Activated CD4-positive, alpha-beta T cell treated with anti-CD3 and anti-CD28 coated beads, Interleukin-2, amount 10 ng/mL, durations not matched to agents 7 days and 5 days (primary cell): ENCODE data around the gene C1orf52. TPM values are rescaled to one million over a fixed set of nuclear protein-coding genes. Genes with fewer than 3 reads are reported as not detected.

Experiments
- CTCF ChIA-PET: fragments of 350-600 bp; sonication (Branson Sonifier 250); formaldehyde crosslinking; loops from one replicate; lab custom pipeline; 2021; ENCODE audit warnings: antibody characterized with exemption; lab: Charles Lee
- POLR2A ChIA-PET: fragments of 350-600 bp; sonication (Branson Sonifier 250); formaldehyde crosslinking; loops from one replicate; lab custom pipeline; 2021; ENCODE audit warnings: antibody characterized with exemption; lab: Charles Lee
- DNase-seq: peaks from one replicate; pipeline ENCODE4 v3.0.0-alpha.2; 2020
- H3K27ac Mint-ChIP-seq: one replicate; pipeline ENCODE4 v1.8.0; 2021; ENCODE audit warnings: mild to moderate bottlenecking, moderate library complexity, mixed read lengths
- H3K27me3 Mint-ChIP-seq: one replicate; pipeline ENCODE4 v1.8.0; 2021; ENCODE audit warnings: mixed read lengths
- H3K36me3 Mint-ChIP-seq: one replicate; pipeline ENCODE4 v1.8.0; 2021; ENCODE audit warnings: low read depth, mixed read lengths
- H3K4me1 Mint-ChIP-seq: one replicate; pipeline ENCODE4 v1.8.0; 2021; ENCODE audit warnings: mixed read lengths
- H3K4me3 Mint-ChIP-seq: one replicate; pipeline ENCODE4 v1.8.0; 2021; ENCODE audit warnings: mild to moderate bottlenecking, moderate library complexity, mixed read lengths
- H3K9me3 Mint-ChIP-seq: one replicate; pipeline ENCODE4 v1.8.0; 2021; ENCODE audit warnings: mixed read lengths
- total RNA-seq, 2 experiments: library from RNA; stranded (reverse); gene quantifications; one replicate each; pipeline ENCODE4 v1.2.3, GENCODE V29; 2021

C1orf52 gene
- total RNA-seq, 2 experiments from 2014 or later = 24.5 to 26.4 TPM

- no peak for DNase-seq
- Mint-ChIP-seq H3K9me3 (peaks cover 9% of the 10 kb centered on the region), H3K27ac (no peak overlapping the region), H3K27me3 (no peaks in the 10 kb centered on the region), H3K4me1 (peaks cover 10% of the 10 kb centered on the region), H3K36me3 (peaks cover 22% of the 10 kb centered on the region), H3K4me3 (no peak overlapping the region)
- POLR2A ChIA-PET = no interaction called here
- CTCF ChIA-PET = interaction anchor here (1.1 to 1.5 kb wide), 3 partner anchors 13 to 301 kb away, joined by 3 to 7 read pairs (median 3); partner anchors contain the start of gene C1orf52
Observed at GRCh38 chr1:85245891-85246290, 13.6 kb downstream of the C1orf52 start.

- Mint-ChIP-seq H3K36me3 (peaks cover 18% of the 10 kb centered on the region), H3K27me3 (no peaks in the 10 kb centered on the region), H3K4me1 (peaks cover 14% of the 10 kb centered on the region), H3K27ac (no peak overlapping the region), H3K4me3 (no peak overlapping the region), H3K9me3 (peaks cover 8% of the 10 kb centered on the region)
- ChIA-PET CTCF (interaction anchor here (1.1 to 1.5 kb wide), 3 partner anchors 14 to 301 kb away, joined by 3 to 7 read pairs (median 3); partner anchors contain the start of gene C1orf52), POLR2A (no interaction called here)
- no peak for DNase-seq
Observed at GRCh38 chr1:85245456-85245855, 14.0 kb downstream of the C1orf52 start.

- no peak for DNase-seq
- Mint-ChIP-seq H3K27me3 (no peaks in the 10 kb centered on the region), H3K36me3 (peaks cover 8% of the 10 kb centered on the region), H3K27ac (no peak overlapping the region), H3K4me3 (no peak overlapping the region), H3K9me3 (peaks cover 2% of the 10 kb centered on the region), H3K4me1 (peaks cover 16% of the 10 kb centered on the region)
- ChIA-PET CTCF (interaction anchor here (0.6 to 1.5 kb wide), 5 partner anchors 13 to 300 kb away, joined by 3 to 7 read pairs (median 3); partner anchors contain the start of gene C1orf52), POLR2A (no interaction called here)
Observed at GRCh38 chr1:85244271-85245061, 15.0 kb downstream of the C1orf52 start.

GRCh38 chr1:85243372-85243771 is 16.1 kb downstream of the C1orf52 start:
- H3K27me3 Mint-ChIP-seq = no peaks in the 10 kb centered on the region
- H3K9me3 Mint-ChIP-seq = no peaks in the 10 kb centered on the region
- POLR2A ChIA-PET = no interaction called here
- H3K36me3 Mint-ChIP-seq = peaks cover 5% of the 10 kb centered on the region
- no peak overlapping the region for H3K27ac Mint-ChIP-seq
- no peak overlapping the region for H3K4me3 Mint-ChIP-seq
- DNase-seq = no peak
- H3K4me1 Mint-ChIP-seq = peaks cover 16% of the 10 kb centered on the region
- CTCF ChIA-PET = interaction anchor here (1.0 to 1.5 kb wide), 2 partner anchors 16 to 298 kb away, joined by 3 read pairs; partner anchors contain the start of gene C1orf52

- H3K9me3 Mint-ChIP-seq = no peaks in the 10 kb centered on the region
- POLR2A ChIA-PET = no interaction called here
- peaks cover 16% of the 10 kb centered on the region for H3K4me1 Mint-ChIP-seq
- no peak for DNase-seq
- H3K4me3 Mint-ChIP-seq = no peak overlapping the region
- H3K27ac Mint-ChIP-seq = peak overlapping the region; percentile 69
- peaks cover 5% of the 10 kb centered on the region for H3K36me3 Mint-ChIP-seq
- CTCF ChIA-PET = interaction anchor here (0.6 to 1.6 kb wide), 6 partner anchors 13 to 306 kb away, joined by 3 to 10 read pairs (median 3); partner anchors contain the start of gene C1orf52
- no peaks in the 10 kb centered on the region for H3K27me3 Mint-ChIP-seq
Observed at GRCh38 chr1:85240643-85241042, 18.8 kb downstream of the C1orf52 start.

- no peaks in the 10 kb centered on the region for H3K27me3 Mint-ChIP-seq
- peak overlapping the region; percentile 69 for H3K27ac Mint-ChIP-seq
- peaks cover 5% of the 10 kb centered on the region for H3K36me3 Mint-ChIP-seq
- H3K9me3 Mint-ChIP-seq = no peaks in the 10 kb centered on the region
- POLR2A ChIA-PET = no interaction called here
- H3K4me1 Mint-ChIP-seq = peaks cover 16% of the 10 kb centered on the region
- DNase-seq = peak; percentile 13
- H3K4me3 Mint-ChIP-seq = no peak overlapping the region
- CTCF ChIA-PET = interaction anchor here (0.5 to 1.6 kb wide), 8 partner anchors 10 to 336 kb away, joined by 3 to 10 read pairs (median 4); partner anchors contain the start of gene C1orf52
Observed at GRCh38 chr1:85240174-85240601, 19.3 kb downstream of the C1orf52 start.

GRCh38 chr1:85237613-85238012 is 21.8 kb downstream of the C1orf52 start:
- CTCF ChIA-PET = no interaction called here
- peaks cover 5% of the 10 kb centered on the region for H3K36me3 Mint-ChIP-seq
- H3K27me3 Mint-ChIP-seq = peaks cover 3% of the 10 kb centered on the region
- H3K4me1 Mint-ChIP-seq = peaks cover 10% of the 10 kb centered on the region
- DNase-seq = no peak
- no peak overlapping the region for H3K27ac Mint-ChIP-seq
- POLR2A ChIA-PET = no interaction called here
- no peaks in the 10 kb centered on the region for H3K9me3 Mint-ChIP-seq
- no peak overlapping the region for H3K4me3 Mint-ChIP-seq

GRCh38 chr1:85230305-85230977 is 29.0 kb downstream of the C1orf52 start:
- POLR2A ChIA-PET = no interaction called here
- Mint-ChIP-seq H3K36me3 (no peaks in the 10 kb centered on the region), H3K9me3 (no peaks in the 10 kb centered on the region), H3K27me3 (peaks cover 18% of the 10 kb centered on the region), H3K4me3 (no peak overlapping the region), H3K27ac (no peak overlapping the region), H3K4me1 (no peaks in the 10 kb centered on the region)
- CTCF ChIA-PET = interaction anchor here (0.6 to 2.5 kb wide), 6 partner anchors 10 to 341 kb away, joined by 3 to 5 read pairs (median 4); partner anchors contain the start of gene C1orf52
- DNase-seq = no peak

GRCh38 chr1:85229574-85230097 is 29.8 kb downstream of the C1orf52 start:
- peaks cover 22% of the 10 kb centered on the region for H3K27me3 Mint-ChIP-seq
- POLR2A ChIA-PET = no interaction called here
- H3K9me3 Mint-ChIP-seq = no peaks in the 10 kb centered on the region

GRCh38 chr1:85228972-85229371 is 30.5 kb downstream of the C1orf52 start:
- ChIA-PET POLR2A (no interaction called here), CTCF (no interaction called here)
- no peaks in the 10 kb centered on the region for H3K36me3 Mint-ChIP-seq
- no peak overlapping the region for H3K27ac Mint-ChIP-seq
- peaks cover 26% of the 10 kb centered on the region for H3K27me3 Mint-ChIP-seq
- H3K9me3 Mint-ChIP-seq = no peaks in the 10 kb centered on the region
- H3K4me1 Mint-ChIP-seq = no peaks in the 10 kb centered on the region
- no peak for DNase-seq
- no peak overlapping the region for H3K4me3 Mint-ChIP-seq

More at GRCh38 chr1:85229574-85230097, 29.8 kb downstream of the C1orf52 start:
- DNase-seq = no peak
- Mint-ChIP-seq H3K4me1 (no peaks in the 10 kb centered on the region), H3K4me3 (no peak overlapping the region), H3K36me3 (no peaks in the 10 kb centered on the region), H3K27ac (no peak overlapping the region)
- CTCF ChIA-PET = interaction anchor here (0.9 to 2.5 kb wide), 3 partner anchors 10 to 120 kb away, joined by 3 to 5 read pairs (median 5); no protein-coding TSS in a partner anchor

- Mint-ChIP-seq H3K27ac (no peak overlapping the region), H3K27me3 (peaks cover 22% of the 10 kb centered on the region), H3K4me3 (no peak overlapping the region), H3K9me3 (no peaks in the 10 kb centered on the region), H3K4me1 (no peaks in the 10 kb centered on the region), H3K36me3 (no peaks in the 10 kb centered on the region)
- no peak for DNase-seq
- POLR2A ChIA-PET = no interaction called here
- CTCF ChIA-PET = interaction anchor here (0.8 to 1.9 kb wide), 2 partner anchors 29 to 32 kb away, joined by 4 to 6 read pairs; no protein-coding TSS in a partner anchor
Observed at GRCh38 chr1:85225624-85226380, 33.7 kb downstream of the C1orf52 start.
